ENCODE data around the gene ZNF641.
"Not testable (repeated sequence)": the region's sequence is repeated elsewhere in the genome, so short reads cannot be mapped to it uniquely, and the experiment has no call there.

The ZNF641 gene

DNA sequence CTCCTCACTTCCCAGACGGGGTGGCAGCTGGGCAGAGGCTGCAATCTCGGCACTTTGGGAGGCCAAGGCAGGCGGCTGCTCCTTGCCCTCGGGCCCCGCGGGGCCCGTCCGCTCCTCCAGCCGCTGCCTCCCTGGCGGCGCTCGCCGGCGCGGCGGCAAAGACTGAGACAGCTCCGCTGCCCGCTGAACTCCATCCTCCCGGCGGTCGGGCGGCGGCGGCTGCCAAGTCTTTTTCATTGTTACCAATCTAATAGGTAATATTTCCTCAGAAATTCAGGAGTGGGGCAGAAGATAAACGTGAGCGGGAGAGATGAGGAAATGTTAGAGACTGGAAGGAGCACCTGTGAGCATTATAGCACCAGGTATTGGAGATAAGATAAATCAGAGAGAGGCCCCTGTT, 17.0 kb downstream of the ZNF641 start:
- FAIRE-seq: not testable (repeated sequence)

DNA sequence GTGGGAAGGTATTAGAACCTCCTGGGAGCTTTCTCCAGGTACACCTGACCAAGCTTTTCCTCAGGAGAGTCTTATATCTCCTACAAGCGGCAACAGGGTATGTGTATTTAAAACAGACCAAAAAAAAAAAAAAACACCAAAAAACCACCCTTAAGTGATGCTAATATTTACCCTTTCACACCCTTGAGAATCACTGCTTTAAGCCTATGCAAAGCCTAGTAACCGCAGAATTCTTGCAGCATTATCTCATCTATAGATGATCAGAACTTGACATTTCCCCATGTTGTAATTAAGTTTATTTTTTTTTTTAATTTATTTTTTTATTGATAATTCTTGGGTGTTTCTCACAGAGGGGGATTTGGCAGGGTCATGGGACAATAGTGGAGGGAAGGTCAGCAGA, 19.3 kb downstream of the ZNF641 start:
- FAIRE-seq: no peak

DNA sequence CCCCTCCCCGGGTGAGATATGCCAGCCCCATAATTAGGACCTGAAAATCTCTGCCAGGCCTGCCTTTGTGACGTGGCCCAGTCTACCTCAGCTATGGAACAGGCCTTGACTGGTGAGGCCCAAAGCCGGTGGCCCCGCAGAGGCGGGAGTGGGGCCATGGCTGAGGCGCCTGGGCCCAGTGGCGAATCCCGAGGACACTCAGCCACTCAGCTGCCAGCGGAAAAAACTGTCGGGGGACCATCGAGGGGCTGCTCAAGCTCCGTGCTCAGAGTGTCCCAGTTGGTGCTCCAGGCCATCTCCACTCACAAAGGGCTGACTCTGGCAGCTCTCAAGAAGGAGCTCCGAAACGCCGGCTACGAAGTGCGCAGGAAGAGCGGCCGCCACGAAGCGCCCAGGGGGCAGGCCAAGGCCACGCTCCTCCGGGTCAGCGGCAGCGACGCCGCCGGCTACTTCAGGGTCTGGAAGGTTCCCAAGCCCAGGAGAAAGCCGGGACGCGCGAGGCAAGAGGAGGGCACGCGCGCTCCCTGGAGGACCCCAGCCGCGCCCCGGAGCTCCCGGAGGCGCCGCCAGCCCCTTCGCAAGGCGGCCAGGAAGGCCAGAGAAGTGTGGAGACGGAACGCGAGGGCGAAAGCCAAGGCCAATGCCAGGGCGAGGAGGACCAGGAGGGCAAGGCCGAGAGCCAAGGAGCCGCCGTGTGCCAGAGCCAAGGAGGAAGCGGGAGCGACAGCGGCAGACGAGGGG, 21.4 kb downstream of the ZNF641 start:
- FAIRE-seq: no peak

DNA sequence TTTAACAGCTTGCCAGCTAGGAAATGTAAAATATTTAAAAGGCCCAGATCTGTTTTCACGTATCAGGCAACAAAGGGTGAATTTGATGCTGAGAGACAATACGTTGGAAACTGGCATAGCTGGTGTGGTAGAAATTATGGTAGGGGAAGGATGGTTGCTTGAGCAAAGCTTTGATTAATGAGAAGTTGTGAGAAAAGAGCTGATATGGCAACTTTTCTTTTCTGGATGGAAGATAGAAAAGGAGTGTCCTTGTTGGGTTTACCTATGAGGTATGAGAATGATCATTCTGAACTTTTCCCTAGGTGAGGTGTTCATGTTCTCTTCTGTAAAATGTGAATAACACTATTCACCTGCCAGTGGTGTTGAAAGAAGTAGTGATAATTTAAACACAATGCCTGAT, 34.2 kb downstream of the ZNF641 start:
- no peak for FAIRE-seq

DNA sequence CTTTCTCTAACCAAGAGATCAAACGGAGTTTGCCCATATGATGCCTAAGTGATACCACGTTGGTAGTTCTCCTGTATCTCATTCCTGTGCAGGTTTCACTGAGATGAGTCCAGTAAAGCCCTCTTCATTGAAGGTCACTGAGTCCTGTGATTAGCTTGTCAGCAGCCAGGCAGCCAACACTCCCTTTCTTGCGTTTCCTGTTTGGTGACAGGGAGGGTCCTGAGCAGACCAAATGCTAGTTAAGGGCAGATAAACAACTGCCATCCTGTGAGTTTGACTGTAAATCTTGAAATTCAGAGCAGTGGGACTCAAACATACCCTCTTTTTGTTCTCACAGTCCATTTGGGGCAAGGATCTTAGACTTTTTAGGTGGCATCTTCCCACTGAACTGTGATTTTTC, 39.4 kb downstream of the ZNF641 start:
- no peak for FAIRE-seq

DNA sequence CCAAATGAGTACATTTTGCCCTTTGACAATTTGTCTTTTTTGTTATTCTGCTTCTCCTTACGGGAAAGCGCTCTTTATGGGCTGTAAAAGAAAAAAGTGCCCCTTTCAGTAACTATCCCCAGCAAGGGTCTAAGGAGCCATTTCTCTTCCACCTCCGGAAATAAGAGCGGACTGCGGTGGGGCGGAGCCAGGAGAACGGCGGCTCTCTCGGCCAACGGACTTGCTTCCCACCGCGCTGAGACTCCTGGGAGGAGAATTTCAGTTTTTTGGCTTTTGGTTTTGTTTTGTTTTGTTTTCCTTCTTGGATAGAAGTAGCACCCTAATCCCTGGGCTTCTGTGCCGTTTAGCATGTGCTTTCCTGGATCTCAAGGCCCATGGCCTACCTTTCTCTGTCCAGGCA, 43.5 kb downstream of the ZNF641 start:
- FAIRE-seq: no peak

DNA sequence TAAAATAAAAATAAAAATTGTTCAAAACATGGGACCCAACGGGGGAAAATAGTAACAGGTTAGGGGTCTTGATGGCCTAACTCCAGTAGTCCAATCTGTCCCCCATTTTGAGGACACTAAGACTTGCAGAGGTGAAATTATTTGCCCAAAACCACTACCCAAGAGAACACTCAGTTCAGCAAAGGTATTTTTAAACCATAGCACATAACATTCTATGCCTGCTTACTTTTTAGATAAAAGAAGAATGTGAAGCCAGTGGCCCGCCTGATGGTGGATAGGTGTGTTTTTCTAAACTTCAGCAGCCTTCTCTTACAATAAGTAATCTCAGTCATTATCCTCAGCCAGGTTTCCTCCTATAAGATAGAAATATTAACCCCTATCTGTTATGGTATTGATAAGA, 45.5 kb downstream of the ZNF641 start:
- no peak for FAIRE-seq

DNA sequence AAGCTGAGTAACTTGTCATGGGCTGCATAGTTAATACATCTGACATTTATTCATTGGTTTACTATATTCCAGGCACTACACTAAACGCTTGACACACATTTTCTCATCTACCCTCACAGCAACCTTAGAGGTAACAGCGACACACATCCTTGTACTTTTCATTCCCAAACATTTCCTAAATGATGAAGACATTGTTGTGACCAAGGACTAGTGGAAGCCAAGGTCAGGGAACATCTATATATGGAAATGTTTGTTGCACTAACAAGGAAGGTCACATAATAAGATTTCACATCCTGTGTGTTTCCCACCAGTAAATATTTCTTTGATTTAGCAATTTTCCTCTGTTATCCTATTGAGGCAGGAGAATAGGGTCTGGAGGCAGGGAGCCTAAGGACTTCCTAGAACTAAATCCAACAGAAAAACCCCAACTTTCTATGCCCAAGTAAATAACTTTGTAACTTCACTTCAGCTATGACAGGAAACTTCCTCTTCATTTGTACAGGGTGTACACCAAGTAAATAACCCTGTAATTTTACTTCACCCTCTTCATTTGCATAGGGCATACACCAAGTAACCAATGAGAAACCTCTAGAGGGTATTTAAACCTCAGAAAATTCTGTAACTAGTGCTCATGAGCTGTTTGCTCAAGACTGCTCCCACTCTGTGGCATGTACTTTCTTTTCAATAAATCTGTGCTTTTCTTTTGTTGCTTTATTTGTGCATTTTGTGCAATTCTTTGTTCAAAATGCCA, 48.4 kb downstream of the ZNF641 start:
- FAIRE-seq: no peak

DNA sequence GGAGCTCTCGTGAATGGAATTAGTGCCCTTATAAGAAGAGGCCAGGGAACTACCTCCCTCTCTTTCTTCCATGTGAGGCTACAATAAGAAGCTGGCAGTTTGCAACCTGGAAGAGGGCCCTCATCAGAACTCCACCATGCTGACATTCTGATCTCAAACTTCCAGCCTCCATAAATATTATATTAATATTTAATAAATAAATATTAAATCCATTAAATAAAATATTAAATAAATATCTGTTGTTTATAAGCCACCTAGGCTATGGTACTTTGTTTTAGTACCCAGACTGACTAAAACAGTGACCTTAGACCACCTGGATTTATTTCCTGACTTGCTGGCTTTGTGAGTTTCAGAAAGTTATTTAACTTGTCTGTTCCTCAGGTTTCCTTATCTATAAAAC, 49.9 kb downstream of the ZNF641 start:
- FAIRE-seq: no peak

DNA sequence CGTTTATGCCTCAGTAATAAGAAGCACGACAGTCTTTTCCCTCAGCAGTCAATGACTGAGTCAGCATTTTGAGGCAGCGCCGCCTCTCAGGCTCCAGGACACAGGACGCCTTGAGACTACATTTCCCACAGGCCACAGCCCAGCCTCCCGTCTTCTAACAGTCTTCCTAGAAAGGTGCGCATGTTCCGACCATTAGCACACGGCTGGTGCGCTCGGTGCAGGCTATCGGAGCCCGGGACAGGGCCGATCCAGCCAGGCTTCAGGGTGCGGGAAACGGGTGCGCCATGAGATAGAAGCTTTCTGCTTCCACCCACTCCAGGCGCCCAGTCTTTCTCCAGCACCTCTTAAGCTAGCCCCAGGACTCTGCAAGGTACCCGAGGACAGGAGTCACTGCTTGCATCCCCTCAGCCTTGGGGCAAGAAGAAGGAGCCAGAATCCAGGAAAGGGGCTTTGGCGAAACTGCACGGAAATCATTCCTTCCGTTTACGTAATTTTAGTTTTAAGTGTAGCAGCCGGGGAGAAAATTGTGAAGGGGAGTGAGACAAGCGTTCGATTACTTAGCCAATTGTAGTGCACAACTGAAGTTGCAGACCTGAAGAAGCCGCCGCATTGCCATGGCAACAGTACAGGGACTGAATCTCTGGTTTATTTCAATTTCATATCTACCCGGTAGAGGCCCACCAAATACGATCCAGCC, 54.0 kb downstream of the ZNF641 start:
- no peak for FAIRE-seq

DNA sequence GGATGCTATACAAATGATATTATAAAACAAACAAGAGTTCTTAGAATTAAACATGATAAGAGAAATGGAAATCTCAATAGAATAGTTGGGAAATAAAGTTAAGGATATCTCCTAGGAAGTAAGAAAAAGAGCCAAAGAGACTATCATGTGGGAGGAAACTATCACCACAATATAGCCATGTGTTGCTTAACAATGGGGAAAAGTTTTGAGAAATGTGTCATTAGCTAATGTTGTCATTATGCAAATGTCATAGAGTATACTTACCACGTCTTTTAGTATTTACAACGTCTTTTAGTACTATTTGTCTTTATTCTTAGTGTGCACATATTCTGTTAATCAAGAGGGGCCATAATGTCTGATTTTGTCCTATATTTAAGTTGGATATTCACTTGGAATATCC, 58.7 kb downstream of the ZNF641 start:
- FAIRE-seq: no peak

DNA sequence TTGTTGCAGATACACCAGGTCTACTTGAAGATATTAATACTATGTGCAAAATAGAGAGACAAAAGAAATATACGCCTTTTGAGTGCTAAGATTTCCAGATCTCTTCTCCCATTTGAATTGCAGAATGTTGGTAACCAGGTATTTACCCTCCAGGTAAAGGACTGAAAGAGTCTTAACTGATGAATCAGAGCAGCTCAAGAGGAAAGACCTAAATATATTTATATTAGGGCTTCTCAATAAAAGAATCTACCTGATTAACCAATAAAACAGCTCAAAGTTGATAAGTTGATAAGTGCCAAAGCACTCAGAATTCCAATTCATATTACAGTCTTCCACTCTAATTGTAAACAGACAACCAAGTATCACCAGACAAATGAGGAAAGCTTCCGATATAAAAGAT, 59.2 kb downstream of the ZNF641 start:
- FAIRE-seq: no peak

DNA sequence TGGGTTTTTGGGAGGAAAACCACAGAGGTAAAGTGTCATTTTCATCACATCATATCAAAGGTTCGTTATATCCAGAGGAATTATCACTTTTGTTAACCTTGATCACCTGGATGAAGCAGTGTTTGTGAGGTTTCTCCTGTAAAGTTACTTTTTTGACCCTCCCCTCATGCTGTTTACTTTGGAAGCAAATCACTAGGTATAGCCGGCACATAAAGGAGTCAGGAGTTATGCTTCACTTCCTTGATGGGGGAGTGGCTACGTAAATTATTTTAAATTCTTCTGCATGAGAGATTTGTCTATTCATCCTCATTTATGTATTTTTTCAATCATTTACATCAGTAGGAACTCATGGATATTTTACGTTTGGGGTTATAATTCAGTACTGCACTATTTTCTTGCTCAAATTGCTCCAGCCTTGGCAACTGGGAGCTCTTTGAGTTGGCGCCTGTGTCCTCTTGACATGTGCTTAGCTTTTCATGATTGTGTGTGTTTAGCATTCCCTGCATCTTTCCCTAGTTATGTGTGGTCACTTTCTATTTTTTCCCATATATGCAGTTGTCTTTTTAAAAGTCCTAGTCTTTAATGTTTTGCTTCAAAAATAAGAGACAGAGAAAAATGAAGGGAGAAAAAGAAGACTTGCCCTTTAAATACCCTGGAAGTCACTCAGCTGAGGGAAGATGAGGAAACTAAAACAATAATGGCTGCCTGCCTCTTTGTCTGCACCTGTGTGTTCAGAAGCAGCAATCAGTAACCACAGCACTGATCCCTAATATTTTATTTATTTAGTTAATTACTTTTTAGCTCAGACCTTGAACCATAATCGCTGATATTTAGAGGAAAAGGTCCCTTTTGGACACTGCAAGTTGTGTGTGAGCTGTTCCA, 62.1 kb downstream of the ZNF641 start:
- FAIRE-seq: no peak
